HepG2 (cell line): ENCODE data around the gene CMTM1. TPM values are rescaled to one million over a fixed set of nuclear protein-coding genes. Genes with fewer than 3 reads are reported as not detected.

Experiments used
- BORCS8-MEF2B ChIP-seq: sonication (generic); formaldehyde crosslinking; IDR thresholded peaks from 2 replicates; pipeline ENCODE4 v1.8.0; 2022; ENCODE audit warnings: mild to moderate bottlenecking, missing genetic modification reagents
- GMEB2 ChIP-seq: IDR thresholded peaks from 2 replicates; pipeline ENCODE4 v1.6.1; 2016; ENCODE audit warnings: missing biosample characterization, missing genetic modification reagents, low read depth
- KMT2B ChIP-seq: IDR thresholded peaks from 2 replicates; pipeline ENCODE4 v1.6.1; 2016; ENCODE audit warnings: missing genetic modification reagents, missing compliant biosample characterization
- NKX3-1 ChIP-seq: sonication (generic); formaldehyde crosslinking; IDR thresholded peaks from 2 replicates; pipeline ENCODE4 v1.5.0; 2020; ENCODE audit warnings: missing genetic modification reagents
- PITX1 ChIP-seq: sonication (generic); formaldehyde crosslinking; IDR thresholded peaks from 2 replicates; pipeline ENCODE4 v1.5.1; 2020; ENCODE audit warnings: mild to moderate bottlenecking, missing genetic modification reagents
- SATB2 ChIP-seq: sonication (generic); formaldehyde crosslinking; IDR thresholded peaks from 2 replicates; pipeline ENCODE4 v1.5.0; 2020; ENCODE audit warnings: missing genetic modification reagents
- SIN3B ChIP-seq: fragments of 150-350 bp; IDR thresholded peaks from 2 replicates; pipeline ENCODE4 v1.6.1; 2014; ENCODE audit warnings: low read length
- SNAPC2 ChIP-seq: sonication (generic); formaldehyde crosslinking; IDR thresholded peaks from 2 replicates; pipeline ENCODE4 v1.8.1; 2022; ENCODE audit warnings: mild to moderate bottlenecking, missing genetic modification reagents
- SPEN ChIP-seq: sonication (generic); formaldehyde crosslinking; IDR thresholded peaks from 2 replicates; pipeline ENCODE4 v1.5.1; 2020; ENCODE audit warnings: low read depth, mild to moderate bottlenecking, missing genetic modification reagents
- SRSF1 ChIP-seq: fragments of 200-400 bp; formaldehyde crosslinking; optimal IDR thresholded peaks from 2 replicates; pipeline ENCODE3; 2017; ENCODE audit warnings: mild to moderate bottlenecking, low read depth, low read length, moderate library complexity
- ZBTB8A ChIP-seq: sonication (generic); formaldehyde crosslinking; IDR thresholded peaks from 2 replicates; pipeline ENCODE4 v1.4.0; 2020; ENCODE audit warnings: mild to moderate bottlenecking, low read depth, missing genetic modification reagents, borderline replicate concordance
- ZFP90 ChIP-seq: sonication (generic); formaldehyde crosslinking; IDR thresholded peaks from 2 replicates; pipeline ENCODE4 v1.8.0; 2022; ENCODE audit warnings: missing genetic modification reagents, mild to moderate bottlenecking, inconsistent platforms, borderline replicate concordance
- ZNF251 ChIP-seq: sonication (generic); formaldehyde crosslinking; IDR thresholded peaks from 2 replicates; pipeline ENCODE4 v1.9.0; 2021; ENCODE audit warnings: mild to moderate bottlenecking, missing genetic modification reagents
- ZNF263 ChIP-seq: sonication (generic); formaldehyde crosslinking; IDR thresholded peaks from 2 replicates; pipeline ENCODE4 v1.4.0; 2020; ENCODE audit warnings: missing genetic modification reagents
- ZSCAN12 ChIP-seq: sonication (generic); formaldehyde crosslinking; IDR thresholded peaks from 2 replicates; pipeline ENCODE4 v1.9.0; 2021; ENCODE audit warnings: mild to moderate bottlenecking, missing genetic modification reagents
- polyA plus RNA-seq, 8 experiments: library from polyadenylated mRNA; depleted of rRNA in 3 of 8; stranded (reverse) in 7 of 8; unstranded in 1 of 8; fragments of >200 nt; fragmentation: Illumina TruSeq in 4 of 8; extraction: Trizol in 4 of 8; gene quantifications; 2 replicates each; pipeline versions ENCODE4 v1.2.1 to v1.2.3, GENCODE V29; 2011 to 2016; ENCODE audit warnings: low read depth in 4 of 8, missing spikeins in 1 of 8, mixed read lengths in 1 of 8; ENCODE audit not compliant: insufficient read depth in 1 of 8
- total RNA-seq, 5 experiments: library from RNA; depleted of rRNA; stranded (reverse); fragments of >200 nt; fragmentation: Illumina TruSeq; extraction: Trizol; gene quantifications; 2 replicates each; pipeline ENCODE4 v1.2.3, GENCODE V29; 2016; ENCODE audit warnings: low read depth in 1 of 5
- TF ChIP-seq, protein P1 (sequence below): sonication (generic); formaldehyde crosslinking; IDR thresholded peaks from 2 replicates; pipeline ENCODE4 v1.4.0; 2020; ENCODE audit warnings: missing genetic modification reagents, mild to moderate bottlenecking, borderline replicate concordance
- TF ChIP-seq, protein P2 (sequence below): sonication (generic); formaldehyde crosslinking; IDR thresholded peaks from 2 replicates; pipeline ENCODE4 v1.8.0; 2022; ENCODE audit warnings: missing genetic modification reagents, mild to moderate bottlenecking, borderline replicate concordance
- TF ChIP-seq, protein P3 (sequence below): sonication (generic); formaldehyde crosslinking; IDR thresholded peaks from 2 replicates; pipeline ENCODE4 v1.9.0; 2021; ENCODE audit warnings: missing genetic modification reagents, borderline replicate concordance

The CMTM1 gene
- total and polyA plus RNA-seq, 2 of the 13 experiments (the other 11 are each of a cell fraction or from before 2014, with no cell fraction given), result 1.7 to 2.9 TPM

DNA sequence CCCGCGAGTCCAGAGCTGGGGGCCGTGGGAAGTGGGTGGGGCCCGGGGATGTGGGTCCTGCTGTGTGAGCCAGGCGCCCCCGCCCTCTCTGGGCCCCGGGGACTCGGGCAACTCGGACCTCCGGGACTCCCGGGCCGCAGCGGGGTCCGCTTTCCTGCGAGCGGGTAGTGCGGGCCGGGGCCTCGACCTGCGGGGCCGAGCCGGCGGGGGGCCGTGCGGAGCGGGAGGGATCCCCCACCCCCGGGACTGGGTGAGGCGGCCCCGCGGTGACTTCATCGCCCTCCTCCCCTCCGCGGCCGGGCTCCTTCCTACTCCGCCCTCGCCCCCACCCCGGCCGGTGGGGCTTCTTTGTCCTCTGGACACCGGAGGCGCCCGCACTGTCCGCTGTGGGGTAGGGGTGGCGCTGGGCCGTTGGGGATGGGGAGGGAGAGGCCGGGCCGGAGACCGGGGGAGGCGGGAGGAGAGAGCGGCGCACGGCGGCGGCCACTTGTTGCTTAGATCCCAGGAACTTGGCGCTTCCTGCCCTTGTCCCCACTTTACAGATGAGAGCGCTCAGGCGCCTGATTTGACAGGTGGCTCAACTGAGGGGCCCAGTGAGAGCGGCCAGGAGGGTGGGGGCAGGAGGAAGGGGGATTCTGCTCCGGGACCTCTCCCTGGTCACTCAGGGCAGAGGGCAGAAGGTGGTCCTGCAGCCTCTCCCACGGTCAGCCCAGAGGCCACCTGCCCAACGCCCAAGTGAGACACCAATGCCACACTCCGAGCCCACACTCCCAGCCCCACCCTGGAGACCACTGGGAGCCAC is 39.1 kb downstream of the CMTM1 start (continued):
- TF ChIP-seq, protein P1, sequence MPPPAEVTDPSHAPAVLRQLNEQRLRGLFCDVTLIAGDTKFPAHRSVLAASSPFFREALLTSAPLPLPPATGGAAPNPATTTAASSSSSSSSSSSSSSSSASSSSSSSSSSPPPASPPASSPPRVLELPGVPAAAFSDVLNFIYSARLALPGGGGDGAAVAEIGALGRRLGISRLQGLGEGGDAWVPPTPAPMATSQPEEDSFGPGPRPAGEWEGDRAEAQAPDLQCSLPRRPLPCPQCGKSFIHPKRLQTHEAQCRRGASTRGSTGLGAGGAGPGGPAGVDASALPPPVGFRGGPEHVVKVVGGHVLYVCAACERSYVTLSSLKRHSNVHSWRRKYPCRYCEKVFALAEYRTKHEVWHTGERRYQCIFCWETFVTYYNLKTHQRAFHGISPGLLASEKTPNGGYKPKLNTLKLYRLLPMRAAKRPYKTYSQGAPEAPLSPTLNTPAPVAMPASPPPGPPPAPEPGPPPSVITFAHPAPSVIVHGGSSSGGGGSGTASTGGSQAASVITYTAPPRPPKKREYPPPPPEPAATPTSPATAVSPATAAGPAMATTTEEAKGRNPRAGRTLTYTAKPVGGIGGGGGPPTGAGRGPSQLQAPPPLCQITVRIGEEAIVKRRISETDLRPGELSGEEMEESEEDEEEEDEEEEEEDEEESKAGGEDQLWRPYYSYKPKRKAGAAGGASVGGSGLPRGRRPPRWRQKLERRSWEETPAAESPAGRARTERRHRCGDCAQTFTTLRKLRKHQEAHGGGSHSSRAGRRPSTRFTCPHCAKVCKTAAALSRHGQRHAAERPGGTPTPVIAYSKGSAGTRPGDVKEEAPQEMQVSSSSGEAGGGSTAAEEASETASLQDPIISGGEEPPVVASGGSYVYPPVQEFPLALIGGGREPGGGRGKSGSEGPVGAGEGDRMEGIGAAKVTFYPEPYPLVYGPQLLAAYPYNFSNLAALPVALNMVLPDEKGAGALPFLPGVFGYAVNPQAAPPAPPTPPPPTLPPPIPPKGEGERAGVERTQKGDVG (CRISPR knock-in tag), result peak; percentile 22; the same call in 1 of the 2 replicates
- TF ChIP-seq ZNF251 (CRISPR knock-in tag), result no peak
- peak; percentile 69 for TF ChIP-seq SRSF1
- TF ChIP-seq ZBTB8A (CRISPR knock-in tag), result no peak
- no peak for TF ChIP-seq SATB2 (CRISPR knock-in tag)
- TF ChIP-seq, protein P2, sequence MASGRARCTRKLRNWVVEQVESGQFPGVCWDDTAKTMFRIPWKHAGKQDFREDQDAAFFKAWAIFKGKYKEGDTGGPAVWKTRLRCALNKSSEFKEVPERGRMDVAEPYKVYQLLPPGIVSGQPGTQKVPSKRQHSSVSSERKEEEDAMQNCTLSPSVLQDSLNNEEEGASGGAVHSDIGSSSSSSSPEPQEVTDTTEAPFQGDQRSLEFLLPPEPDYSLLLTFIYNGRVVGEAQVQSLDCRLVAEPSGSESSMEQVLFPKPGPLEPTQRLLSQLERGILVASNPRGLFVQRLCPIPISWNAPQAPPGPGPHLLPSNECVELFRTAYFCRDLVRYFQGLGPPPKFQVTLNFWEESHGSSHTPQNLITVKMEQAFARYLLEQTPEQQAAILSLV, result peak; percentile 12; the same call in 1 of the 2 replicates
- TF ChIP-seq PITX1 (CRISPR knock-in tag), result 0 out of 2 replicates have a peak, but pooled peaks have one; percentile 14
- TF ChIP-seq SIN3B, result no peak
- TF ChIP-seq GMEB2, result no peak
- no peak for TF ChIP-seq BORCS8-MEF2B (CRISPR knock-in tag)
- TF ChIP-seq NKX3-1, result no peak
- TF ChIP-seq, protein P3, sequence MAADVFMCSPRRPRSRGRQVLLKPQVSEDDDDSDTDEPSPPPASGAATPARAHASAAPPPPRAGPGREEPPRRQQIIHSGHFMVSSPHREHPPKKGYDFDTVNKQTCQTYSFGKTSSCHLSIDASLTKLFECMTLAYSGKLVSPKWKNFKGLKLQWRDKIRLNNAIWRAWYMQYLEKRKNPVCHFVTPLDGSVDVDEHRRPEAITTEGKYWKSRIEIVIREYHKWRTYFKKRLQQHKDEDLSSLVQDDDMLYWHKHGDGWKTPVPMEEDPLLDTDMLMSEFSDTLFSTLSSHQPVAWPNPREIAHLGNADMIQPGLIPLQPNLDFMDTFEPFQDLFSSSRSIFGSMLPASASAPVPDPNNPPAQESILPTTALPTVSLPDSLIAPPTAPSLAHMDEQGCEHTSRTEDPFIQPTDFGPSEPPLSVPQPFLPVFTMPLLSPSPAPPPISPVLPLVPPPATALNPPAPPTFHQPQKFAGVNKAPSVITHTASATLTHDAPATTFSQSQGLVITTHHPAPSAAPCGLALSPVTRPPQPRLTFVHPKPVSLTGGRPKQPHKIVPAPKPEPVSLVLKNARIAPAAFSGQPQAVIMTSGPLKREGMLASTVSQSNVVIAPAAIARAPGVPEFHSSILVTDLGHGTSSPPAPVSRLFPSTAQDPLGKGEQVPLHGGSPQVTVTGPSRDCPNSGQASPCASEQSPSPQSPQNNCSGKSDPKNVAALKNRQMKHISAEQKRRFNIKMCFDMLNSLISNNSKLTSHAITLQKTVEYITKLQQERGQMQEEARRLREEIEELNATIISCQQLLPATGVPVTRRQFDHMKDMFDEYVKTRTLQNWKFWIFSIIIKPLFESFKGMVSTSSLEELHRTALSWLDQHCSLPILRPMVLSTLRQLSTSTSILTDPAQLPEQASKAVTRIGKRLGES (CRISPR knock-in tag), result no peak
- TF ChIP-seq KMT2B, result no peak
- TF ChIP-seq ZSCAN12 (CRISPR knock-in tag), result no peak
- TF ChIP-seq SPEN (CRISPR knock-in tag), result 0 out of 2 replicates have a peak, but pooled peaks have one; percentile 20
- peak; percentile 20; the same call in 1 of the 2 replicates for TF ChIP-seq ZNF263 (CRISPR knock-in tag)
- peak; percentile 58; the same call in 1 of the 2 replicates for TF ChIP-seq ZFP90 (CRISPR knock-in tag)
- no peak for TF ChIP-seq SNAPC2 (CRISPR knock-in tag)
